ENCODE measurements around the gene BCR. TPM values are rescaled to one million over a fixed set of nuclear protein-coding genes. Genes with fewer than 3 reads are reported as not detected.

The BCR gene
- total RNA-seq, 2 experiments from 2014 or later = 42.2 to 51.3 TPM

- H3K79me2 ChIP-seq (ENCODE audit: insufficient read depth, low read depth, low read length) = no peaks in the 10 kb centered on the region
- no peak overlapping the region for H2AFZ ChIP-seq (ENCODE audit: low read length)
- no TSS peak for BruUV-seq (replicated peaks)
- H3K4me1 ChIP-seq (ENCODE audit: insufficient read depth, low read length, poor library complexity, severe bottlenecking) = peaks cover 45% of the 10 kb centered on the region
- H3K9me3 ChIP-seq (ENCODE audit: low read length) = no peaks in the 10 kb centered on the region
- no peak for DNase-seq (ENCODE audit: low spot score)
- ChIA-PET POLR2A (interaction anchor here (1.4 kb wide), 1 partner anchor 12 kb away, joined by 4 read pairs; no protein-coding TSS in a partner anchor), CTCF (ENCODE audit: unreplicated experiment) (no interaction called here)
- H4K20me1 ChIP-seq (ENCODE audit: insufficient read depth, low read length) = no peaks in the 10 kb centered on the region
- no peak overlapping the region for H3K4me3 ChIP-seq (ENCODE audit: low read depth, low read length, poor library complexity, severe bottlenecking)
- no peak for TF ChIP-seq CTCF (conservative IDR thresholded peaks at IDR 0.05; ENCODE audit: low read length)
- no peak for TF ChIP-seq EZH2phosphoT487 (IDR thresholded peaks at IDR 0.05; ENCODE audit: borderline replicate concordance, low read depth, low read length)
- intact Hi-C loops (cut with micrococcal nuclease; ENCODE audit: unreplicated experiment) = no loop called here
- no peak overlapping the region for H3K27ac ChIP-seq (ENCODE audit: low read depth, low read length, poor library complexity, severe bottlenecking)
- H3K36me3 ChIP-seq (ENCODE audit: insufficient read depth, low read length) = no peaks in the 10 kb centered on the region
- no peak overlapping the region for H3K4me2 ChIP-seq (ENCODE audit: low read length)
- H3K9me2 ChIP-seq (ENCODE audit: insufficient read depth, low read length) = no peaks in the 10 kb centered on the region
Observed at GRCh38 chr22:23149743-23150238, 30.5 kb upstream of the BCR start.

GRCh38 chr22:23150762-23151161, 29.5 kb upstream of the BCR start:
- no peak overlapping the region for H2AFZ ChIP-seq (ENCODE audit: low read length)
- H3K4me3 ChIP-seq (ENCODE audit: low read depth, low read length, poor library complexity, severe bottlenecking) = no peak overlapping the region
- no peaks in the 10 kb centered on the region for H3K36me3 ChIP-seq (ENCODE audit: insufficient read depth, low read length)
- BruUV-seq (replicated peaks) = no TSS peak
- H3K27ac ChIP-seq (ENCODE audit: low read depth, low read length, poor library complexity, severe bottlenecking) = no peak overlapping the region
- no peaks in the 10 kb centered on the region for H3K9me2 ChIP-seq (ENCODE audit: insufficient read depth, low read length)
- no peak overlapping the region for H3K4me2 ChIP-seq (ENCODE audit: low read length)
- TF ChIP-seq EZH2phosphoT487 (IDR thresholded peaks at IDR 0.05; ENCODE audit: borderline replicate concordance, low read depth, low read length) = no peak
- TF ChIP-seq CTCF (conservative IDR thresholded peaks at IDR 0.05; ENCODE audit: low read length) = no peak
- peaks cover 42% of the 10 kb centered on the region for H3K4me1 ChIP-seq (ENCODE audit: insufficient read depth, low read length, poor library complexity, severe bottlenecking)
- no peak for DNase-seq (ENCODE audit: low spot score)
- intact Hi-C loops (cut with micrococcal nuclease; ENCODE audit: unreplicated experiment) = no loop called here
- no peaks in the 10 kb centered on the region for H4K20me1 ChIP-seq (ENCODE audit: insufficient read depth, low read length)
- no peaks in the 10 kb centered on the region for H3K9me3 ChIP-seq (ENCODE audit: low read length)
- ChIA-PET POLR2A (interaction anchor here (1.4 kb wide), 1 partner anchor 14 kb away, joined by 3 read pairs; no protein-coding TSS in a partner anchor), CTCF (ENCODE audit: unreplicated experiment) (no interaction called here)
- no peaks in the 10 kb centered on the region for H3K79me2 ChIP-seq (ENCODE audit: insufficient read depth, low read depth, low read length)

GRCh38 chr22:23151827-23152226, 28.5 kb upstream of the BCR start:
- intact Hi-C loops (cut with micrococcal nuclease; ENCODE audit: unreplicated experiment) = no loop called here
- Histone ChIP-seq H3K9me3 (ENCODE audit: low read length) (no peaks in the 10 kb centered on the region), H3K4me2 (ENCODE audit: low read length) (no peak overlapping the region), H3K4me3 (ENCODE audit: low read depth, low read length, poor library complexity, severe bottlenecking) (no peak overlapping the region), H3K9me2 (ENCODE audit: insufficient read depth, low read length) (no peaks in the 10 kb centered on the region), H2AFZ (ENCODE audit: low read length) (no peak overlapping the region), H3K79me2 (ENCODE audit: insufficient read depth, low read depth, low read length) (no peaks in the 10 kb centered on the region), H3K4me1 (ENCODE audit: insufficient read depth, low read length, poor library complexity, severe bottlenecking) (peaks cover 50% of the 10 kb centered on the region), H3K36me3 (ENCODE audit: insufficient read depth, low read length) (no peaks in the 10 kb centered on the region), H3K27ac (ENCODE audit: low read depth, low read length, poor library complexity, severe bottlenecking) (no peak overlapping the region), H4K20me1 (ENCODE audit: insufficient read depth, low read length) (no peaks in the 10 kb centered on the region)
- ChIA-PET POLR2A (interaction anchor here (1.4 kb wide), 1 partner anchor 15 kb away, joined by 3 read pairs; no protein-coding TSS in a partner anchor), CTCF (ENCODE audit: unreplicated experiment) (no interaction called here)
- no peak for DNase-seq (ENCODE audit: low spot score)
- no TSS peak for BruUV-seq (replicated peaks)
- TF ChIP-seq EZH2phosphoT487 (IDR thresholded peaks at IDR 0.05; ENCODE audit: borderline replicate concordance, low read depth, low read length) (no peak), CTCF (conservative IDR thresholded peaks at IDR 0.05; ENCODE audit: low read length) (no peak)
